ENCODE data around the gene GRN.
"Not testable (repeated sequence)": the region's sequence is repeated elsewhere in the genome, so short reads cannot be mapped to it uniquely, and the experiment has no call there.

Gene GRN

DNA sequence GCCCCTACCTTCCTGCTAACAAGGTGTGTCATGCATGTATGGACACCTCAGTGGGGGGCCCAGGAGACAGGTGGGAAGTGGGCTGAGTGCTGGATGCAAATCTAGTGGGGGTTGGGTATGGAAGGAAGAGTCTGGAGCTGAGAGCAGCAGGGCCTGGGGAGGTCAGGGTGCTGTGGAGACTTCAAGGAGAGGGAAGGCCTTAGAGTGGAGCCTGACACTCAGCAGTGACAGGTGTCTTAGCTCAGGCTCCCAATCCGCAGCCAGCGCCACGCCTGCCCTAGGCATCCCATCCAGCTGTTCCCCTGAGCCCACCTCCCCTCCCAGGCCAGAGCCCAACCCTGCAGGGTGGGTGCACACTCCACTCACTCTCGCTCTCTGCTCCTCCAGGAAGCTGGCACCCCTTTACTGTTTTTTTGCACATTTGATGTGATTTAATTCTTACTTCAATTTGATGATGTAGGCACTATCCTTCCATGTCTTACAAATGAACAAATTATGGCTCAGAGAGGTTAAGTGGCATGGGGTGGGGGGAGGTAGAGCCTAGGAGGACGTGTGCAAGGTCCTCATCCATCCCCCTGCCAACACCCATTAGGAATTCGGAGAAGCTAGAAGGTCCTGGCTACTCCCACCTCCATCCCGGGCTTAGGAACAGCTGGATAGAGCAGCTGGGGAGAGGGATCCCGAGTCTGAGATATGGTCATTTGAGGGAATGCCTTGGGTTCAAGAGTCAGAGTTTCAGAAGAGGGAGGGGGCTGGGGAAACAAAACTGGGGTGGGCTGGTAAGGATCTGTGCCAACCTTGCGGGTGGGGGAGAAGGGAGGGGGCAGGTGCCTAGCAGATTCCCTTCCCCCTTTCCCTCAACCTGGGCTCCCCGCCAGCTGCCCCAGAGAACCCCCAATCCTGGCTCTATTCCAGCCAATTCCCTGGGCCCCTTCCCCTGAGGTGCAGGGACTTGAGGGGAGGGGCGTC lies 16.5 kb downstream of the GRN start:
- Mint-ChIP-seq H3K4me1 (peaks cover 4% of the 10 kb centered on the region), H3K27me3 (peaks cover 39% of the 10 kb centered on the region), H3K4me3 (no peak overlapping the region), H3K27ac (no peak overlapping the region), H3K9me3 (no peaks in the 10 kb centered on the region)
- DNase-seq (no peak), ATAC-seq (no peak)

DNA sequence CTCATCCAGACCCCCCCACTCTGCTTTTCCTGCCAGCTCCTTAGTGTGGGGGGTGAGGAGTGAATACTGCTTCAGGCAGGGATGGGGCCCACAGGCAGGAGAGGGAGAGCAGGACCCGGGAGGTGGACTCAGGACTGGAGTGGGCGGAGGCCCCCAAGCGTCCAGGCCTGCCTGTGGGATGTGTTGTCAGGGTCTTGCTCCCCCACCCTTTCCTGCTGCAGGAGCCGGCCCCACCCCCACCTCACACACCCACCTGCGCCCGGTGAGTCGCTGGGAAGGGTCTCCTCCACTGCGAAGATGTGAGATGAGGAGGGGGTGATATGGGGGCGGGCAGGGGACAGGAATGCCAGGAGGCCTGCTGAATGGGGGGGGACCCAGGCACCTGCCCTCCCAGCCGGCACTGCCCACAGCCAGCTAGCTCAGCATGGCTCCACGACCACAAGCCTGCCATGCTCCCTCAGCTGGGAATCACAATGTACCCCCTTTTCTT lies 17.4 kb downstream of the GRN start:
- Mint-ChIP-seq H3K4me3 (peak overlapping the region in 1 of 2 donors; percentile 6), H3K27ac (no peak overlapping the region), H3K9me3 (no peaks in the 10 kb centered on the region), H3K4me1 (peaks cover 4% of the 10 kb centered on the region), H3K27me3 (peaks cover 48% of the 10 kb centered on the region)
- DNase-seq (no peak), ATAC-seq (no peak)

DNA sequence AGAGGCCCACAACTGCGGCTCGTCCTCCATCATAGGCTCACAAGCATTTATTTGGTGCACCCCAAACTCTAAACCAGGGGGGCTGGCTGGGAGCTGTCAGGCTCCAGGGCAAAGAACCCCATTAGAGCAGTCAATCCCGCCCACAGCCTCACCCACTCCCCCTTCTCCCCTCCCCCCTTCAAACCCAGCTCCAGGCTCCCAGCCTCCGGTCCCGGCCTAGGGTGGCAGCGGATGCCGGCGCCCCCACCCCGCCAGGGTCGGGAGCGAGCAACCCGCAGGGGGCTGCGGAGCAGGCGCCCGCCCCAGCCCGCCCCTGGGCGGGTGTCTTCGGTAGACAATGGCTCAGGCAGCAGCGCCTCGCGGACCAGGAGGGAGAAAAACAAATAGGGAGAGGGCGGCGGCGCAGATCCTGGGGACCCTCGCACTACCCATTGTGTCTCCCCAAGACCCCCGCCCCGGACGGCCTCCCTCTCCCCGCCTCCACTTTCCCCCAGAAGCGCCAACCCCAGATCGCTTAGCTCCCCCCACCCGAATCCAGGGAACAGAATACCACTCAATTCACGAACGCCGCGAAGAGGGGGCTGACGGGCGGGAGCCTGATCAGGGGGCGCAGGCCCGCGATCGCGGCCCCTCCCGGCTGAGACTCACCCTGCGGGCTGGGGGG lies 18.0 kb downstream of the GRN start:
- H3K9me3 Mint-ChIP-seq = no peaks in the 10 kb centered on the region
- ATAC-seq = peak; percentile 53
- peaks cover 51% of the 10 kb centered on the region for H3K27me3 Mint-ChIP-seq

DNA sequence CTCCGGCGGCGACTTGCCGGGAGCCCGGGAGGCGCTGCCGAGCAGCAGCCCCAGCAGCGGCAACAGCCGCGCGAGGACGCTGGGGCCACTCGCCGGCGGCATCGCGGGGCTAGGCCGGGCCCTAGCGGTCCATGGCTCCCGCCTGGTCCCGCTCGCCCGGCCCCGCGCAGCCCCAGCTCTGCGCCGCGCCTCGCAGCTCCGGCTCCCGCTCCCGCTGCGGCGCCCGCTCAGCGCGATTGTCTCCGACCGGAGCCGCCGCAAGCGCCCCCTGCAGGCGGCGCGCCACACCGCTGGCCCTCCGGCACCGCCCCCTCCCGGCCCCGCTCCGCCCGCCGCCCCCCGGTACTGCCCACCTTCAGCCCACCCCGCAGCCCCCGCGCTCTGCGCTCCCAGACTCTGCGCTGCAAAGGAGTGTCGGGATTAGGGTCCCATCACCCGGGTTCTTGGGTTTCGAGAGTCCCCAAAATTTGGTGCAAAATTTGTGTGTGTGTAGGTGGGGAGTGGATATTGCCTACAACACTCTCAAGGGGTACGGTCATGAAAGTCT lies 18.6 kb downstream of the GRN start, which contains the start of gene FAM171A2:
Gene FAM171A2, minus strand, starts transcription at position 241 of the 547 bp plus-strand sequence. Its CDS starts 139 bp downstream, at position 102.
- Mint-ChIP-seq H3K4me3 (peak within 1 kb of the TSS; percentile 72 to 75), H3K27me3 (peaks cover 51% of the 10 kb centered on the region), H3K27ac (no peak within 1 kb of the TSS), H3K9me3 (no peaks in the 10 kb centered on the region), H3K4me1 (peaks cover 4% of the 10 kb centered on the region)
- ATAC-seq = peak; percentile 89
- peak; percentile 60 to 77 for DNase-seq

More for the DNA sequence above, 18.0 kb downstream of the GRN start:
- H3K4me3 Mint-ChIP-seq = peak overlapping the region; percentile 72 to 75
- DNase-seq = no peak
- no peak overlapping the region for H3K27ac Mint-ChIP-seq
- H3K4me1 Mint-ChIP-seq = peaks cover 4% of the 10 kb centered on the region

DNA sequence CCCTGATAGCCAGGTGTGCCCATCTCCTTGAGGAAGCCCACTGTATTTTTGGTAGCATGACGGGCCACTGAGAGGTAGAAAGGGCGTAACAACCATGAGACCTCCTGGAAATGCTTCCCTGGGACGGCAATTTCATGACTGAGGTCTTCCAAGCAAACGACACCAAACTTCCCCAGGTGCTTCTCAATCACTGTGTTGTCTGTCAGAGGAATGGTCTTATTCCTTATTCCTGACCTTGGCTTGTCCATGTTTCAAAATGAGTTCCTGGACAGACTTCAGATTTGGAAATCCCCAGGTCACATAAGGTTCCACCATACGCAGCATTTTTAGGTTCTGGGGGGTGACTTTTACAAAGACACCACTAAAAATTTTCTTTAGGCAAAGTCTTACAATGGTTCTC lies 19.9 kb downstream of the GRN start:
- DNase-seq, ATAC-seq, H3K27ac Mint-ChIP-seq, H3K9me3 Mint-ChIP-seq: not testable (repeated sequence)
- H3K4me1 Mint-ChIP-seq = peaks cover 10% of the 10 kb centered on the region
- peak overlapping the region in 1 of 2 donors; percentile 34 for H3K4me3 Mint-ChIP-seq
- peaks cover 51% of the 10 kb centered on the region for H3K27me3 Mint-ChIP-seq

DNA sequence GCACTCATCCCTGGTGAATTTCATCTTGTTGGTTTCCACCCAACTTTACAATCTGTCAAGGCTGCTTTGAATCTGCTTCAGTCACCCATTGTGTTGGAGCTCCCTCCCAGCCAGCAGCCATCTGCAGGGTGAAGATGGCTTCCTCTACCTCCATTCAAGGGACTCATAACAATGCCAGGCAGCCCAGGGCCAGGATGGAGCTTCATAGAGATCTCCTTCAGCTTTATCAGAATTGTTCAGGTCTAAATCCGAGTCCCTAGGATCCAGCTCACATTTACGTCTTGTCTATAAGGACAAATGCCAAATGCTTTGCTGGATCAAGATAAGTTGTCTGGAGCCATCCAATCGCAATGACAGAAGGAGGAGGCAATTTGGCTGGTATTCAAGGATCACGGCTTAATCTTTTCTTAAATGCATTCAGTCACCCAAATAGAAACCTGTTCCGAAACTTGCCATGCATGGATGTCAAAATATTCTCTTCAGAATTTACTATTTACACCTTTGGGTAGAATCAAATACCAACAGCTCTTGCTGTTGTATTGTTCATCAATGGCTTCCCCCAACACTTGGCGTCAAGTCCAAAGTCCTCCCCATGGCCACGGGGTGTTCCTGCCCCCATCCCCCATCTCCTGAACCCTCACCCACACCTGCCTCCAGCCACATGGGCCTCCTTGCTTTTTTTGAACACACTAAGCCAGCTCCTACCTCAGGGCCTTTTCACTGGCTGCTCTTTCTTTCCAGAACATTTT lies 22.3 kb downstream of the GRN start:
- H3K4me3 Mint-ChIP-seq = no peak overlapping the region
- peaks cover 62% of the 10 kb centered on the region for H3K27me3 Mint-ChIP-seq
- no peak for DNase-seq
- no peaks in the 10 kb centered on the region for H3K9me3 Mint-ChIP-seq
- no peak overlapping the region for H3K27ac Mint-ChIP-seq
- no peak for ATAC-seq
- H3K4me1 Mint-ChIP-seq = peaks cover 10% of the 10 kb centered on the region

DNA sequence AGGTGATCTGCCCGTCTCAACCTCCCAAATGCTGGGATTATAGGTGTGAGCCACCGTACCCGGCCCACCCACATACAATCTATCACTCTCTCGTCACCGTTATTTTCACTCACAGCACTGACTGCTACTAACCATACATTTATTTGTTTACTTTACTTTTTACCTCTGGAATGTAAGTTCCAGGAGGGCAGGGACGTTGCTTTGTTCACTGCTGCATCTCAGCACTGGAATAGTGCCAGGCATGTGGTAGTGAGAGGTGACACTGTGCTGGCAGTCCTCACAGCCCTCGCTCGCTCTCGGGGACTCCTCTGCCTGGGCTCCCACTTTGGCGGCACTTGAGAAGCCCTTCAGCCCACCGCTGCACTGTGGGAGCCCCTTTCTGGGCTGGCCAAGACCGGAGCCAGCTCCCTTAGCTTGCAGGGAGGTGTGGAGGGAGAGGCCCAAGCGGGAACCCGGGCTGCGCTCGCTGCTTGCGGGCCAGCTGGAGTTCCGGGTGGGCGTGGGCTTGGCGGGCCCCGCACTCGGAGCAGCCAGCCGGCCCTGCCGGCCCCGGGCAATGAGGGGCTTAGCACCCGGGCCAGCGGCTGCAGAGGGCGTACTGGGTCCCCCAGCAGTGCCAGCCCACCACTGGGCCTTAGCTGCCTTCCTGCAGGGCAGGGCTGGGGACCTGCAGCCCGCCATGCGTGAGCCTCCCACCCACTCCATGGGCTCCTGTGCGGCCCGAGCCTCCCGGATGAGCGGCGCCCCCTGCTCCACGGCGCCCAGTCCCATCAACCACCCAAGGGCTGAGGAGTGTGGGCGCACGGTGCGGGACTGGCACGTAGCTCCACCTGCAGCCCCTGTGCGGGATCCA lies 23.5 kb downstream of the GRN start:
- H3K4me3 Mint-ChIP-seq, ATAC-seq, DNase-seq, H3K27ac Mint-ChIP-seq, H3K9me3 Mint-ChIP-seq: not testable (repeated sequence)
- Mint-ChIP-seq H3K4me1 (peaks cover 10% of the 10 kb centered on the region), H3K27me3 (peaks cover 56% of the 10 kb centered on the region)

DNA sequence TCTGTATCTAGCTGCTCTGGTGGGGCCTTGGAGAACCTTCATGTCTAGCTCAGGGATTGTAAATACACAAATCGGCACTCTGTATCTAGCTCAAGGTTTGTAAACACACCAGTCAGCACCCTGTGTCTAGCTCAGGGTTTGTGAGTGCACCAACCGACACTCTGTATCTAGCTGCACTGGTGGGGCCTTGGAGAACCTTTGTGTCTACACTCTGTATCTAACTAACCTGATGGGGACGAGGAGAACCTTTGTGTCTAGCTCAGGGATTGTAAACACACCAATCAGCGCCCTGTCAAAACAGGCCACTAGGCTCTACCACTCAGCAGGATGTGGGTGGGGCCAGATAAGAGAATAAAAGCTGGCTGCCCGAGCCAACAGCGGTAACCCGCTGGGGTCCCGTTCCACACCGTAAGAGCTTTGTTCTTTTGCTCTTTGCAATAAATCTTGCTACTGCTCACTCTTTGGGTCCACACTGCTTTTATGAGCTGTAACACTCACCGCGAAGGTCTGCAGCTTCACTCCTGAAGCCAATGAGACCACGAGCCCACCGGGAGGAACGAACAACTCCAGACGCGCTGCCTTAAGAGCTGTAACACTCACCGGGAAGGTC lies 24.4 kb downstream of the GRN start:
- not testable (repeated sequence) for H3K4me1 Mint-ChIP-seq, DNase-seq, H3K9me3 Mint-ChIP-seq, H3K27ac Mint-ChIP-seq, ATAC-seq
- Mint-ChIP-seq H3K4me3 (peak overlapping the region; percentile 63 to 71), H3K27me3 (peaks cover 61% of the 10 kb centered on the region)

DNA sequence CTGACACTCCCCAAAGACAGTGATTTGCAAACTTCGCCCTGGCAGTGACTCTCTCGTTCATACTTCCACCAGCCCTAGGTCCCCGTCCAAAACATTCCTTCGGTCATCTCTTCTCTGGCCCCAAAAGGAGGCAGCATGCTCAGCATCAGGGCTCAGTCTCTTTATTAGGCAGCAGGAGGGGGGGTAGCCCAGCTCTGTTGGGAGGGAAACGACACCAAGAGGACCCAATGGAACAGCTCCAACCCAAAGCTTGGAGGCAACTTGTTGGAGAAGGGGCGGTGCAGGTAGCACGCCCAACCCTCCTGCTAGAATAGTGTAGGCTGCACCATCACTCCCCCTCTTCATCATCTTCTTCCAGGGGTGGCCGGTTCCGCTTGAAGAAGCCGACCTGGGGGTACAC lies 26.9 kb downstream of the GRN start:
- H3K4me1 Mint-ChIP-seq = peaks cover 11% of the 10 kb centered on the region
- H3K4me3 Mint-ChIP-seq = no peak overlapping the region
- peaks cover 48% of the 10 kb centered on the region for H3K27me3 Mint-ChIP-seq
- peak overlapping the region in 1 of 2 donors; percentile 14 for H3K27ac Mint-ChIP-seq
- ATAC-seq = no peak
- no peaks in the 10 kb centered on the region for H3K9me3 Mint-ChIP-seq
- DNase-seq = no peak

DNA sequence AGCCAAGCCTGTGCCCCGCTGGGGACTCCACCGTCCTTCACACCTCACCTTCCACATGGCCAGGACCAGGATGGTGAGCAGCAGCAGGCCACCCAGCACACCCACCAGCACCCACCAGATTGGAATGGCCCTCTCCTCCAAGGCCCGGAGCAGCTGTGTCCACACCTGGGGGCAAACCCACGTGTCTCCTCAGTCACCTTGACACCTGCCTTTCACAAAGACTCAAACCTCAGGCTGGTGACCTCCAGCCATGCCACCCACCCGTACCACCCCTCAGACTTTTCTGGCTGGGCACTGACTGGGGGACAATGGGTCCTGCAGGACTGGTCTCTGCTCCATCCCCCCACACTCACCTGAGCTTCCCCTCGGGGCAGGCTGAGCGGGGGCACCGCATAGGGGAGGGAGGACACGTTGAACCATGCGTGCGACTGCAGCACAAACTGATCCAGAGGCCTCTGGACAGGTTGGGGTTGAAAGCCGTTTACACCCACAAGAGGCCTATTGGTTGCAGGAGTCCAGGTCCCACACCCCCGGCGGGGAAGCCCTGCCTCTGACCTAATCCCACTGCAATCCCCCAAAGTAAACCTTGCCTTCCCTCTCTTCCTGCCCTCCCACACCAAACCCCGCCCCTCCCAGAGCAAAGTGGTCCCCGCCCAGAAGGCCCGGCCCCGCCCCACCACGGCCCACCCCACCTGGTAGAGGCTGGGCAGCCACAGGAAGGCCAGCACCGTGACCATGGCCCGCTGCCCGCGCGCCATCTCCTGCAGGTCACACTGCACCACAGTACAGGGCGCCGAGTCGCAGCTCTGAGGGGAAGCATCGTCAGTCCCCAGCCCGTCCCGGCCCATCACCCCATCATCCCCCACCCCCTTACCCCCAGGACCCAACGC lies 29.4 kb downstream of the GRN start:
- ATAC-seq = peak; percentile 37
- peak overlapping the region in 1 of 2 donors; percentile 51 for H3K4me3 Mint-ChIP-seq
- peaks cover 40% of the 10 kb centered on the region for H3K27me3 Mint-ChIP-seq
- no peak overlapping the region for H3K27ac Mint-ChIP-seq
- peaks cover 9% of the 10 kb centered on the region for H3K4me1 Mint-ChIP-seq
- no peak for DNase-seq
- H3K9me3 Mint-ChIP-seq = no peaks in the 10 kb centered on the region

DNA sequence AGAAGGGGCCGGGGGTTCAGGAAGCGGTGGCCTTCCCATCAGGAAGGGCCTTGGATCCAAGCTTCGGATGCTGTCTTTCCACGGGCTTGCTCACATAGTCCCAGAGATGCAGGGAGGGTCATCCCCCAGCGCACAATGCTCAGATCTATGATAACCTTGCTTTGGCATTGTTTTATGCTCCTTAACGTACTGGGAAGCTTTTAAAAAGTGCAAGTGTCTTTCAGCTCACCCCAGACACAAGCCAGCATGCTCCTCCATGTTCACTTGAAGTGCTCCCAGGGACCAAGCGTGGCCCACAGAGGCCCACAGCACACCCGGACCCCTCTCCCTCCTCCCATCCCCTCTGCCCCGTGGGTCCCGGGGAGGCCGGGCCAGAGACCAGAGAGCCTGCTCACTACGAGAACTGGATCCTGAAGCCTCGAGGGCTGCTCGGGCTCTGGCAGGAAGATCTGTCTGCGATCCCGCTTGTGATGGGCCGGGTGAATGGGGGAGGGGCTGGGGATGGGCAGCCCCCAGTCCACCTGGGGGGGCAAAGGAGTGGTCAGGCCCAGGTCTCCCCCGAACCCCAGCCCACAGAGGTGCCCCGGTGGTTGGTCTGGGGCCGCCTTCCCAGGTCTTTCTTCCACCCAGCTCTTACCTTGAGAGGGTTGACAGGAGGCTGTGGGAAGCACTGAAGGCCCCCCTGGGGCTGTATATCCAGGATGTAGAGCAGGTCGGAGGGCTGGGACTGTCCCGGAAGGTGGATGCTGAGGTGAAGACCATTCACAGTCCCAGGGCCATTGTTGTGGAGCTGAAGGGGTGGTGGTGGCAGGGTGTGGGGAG lies 30.3 kb downstream of the GRN start:
- Mint-ChIP-seq H3K9me3 (no peaks in the 10 kb centered on the region), H3K4me1 (peaks cover 5% of the 10 kb centered on the region), H3K27me3 (peaks cover 40% of the 10 kb centered on the region), H3K27ac (no peak overlapping the region), H3K4me3 (peak overlapping the region in 1 of 2 donors; percentile 51)
- ATAC-seq (no peak), DNase-seq (no peak)

DNA sequence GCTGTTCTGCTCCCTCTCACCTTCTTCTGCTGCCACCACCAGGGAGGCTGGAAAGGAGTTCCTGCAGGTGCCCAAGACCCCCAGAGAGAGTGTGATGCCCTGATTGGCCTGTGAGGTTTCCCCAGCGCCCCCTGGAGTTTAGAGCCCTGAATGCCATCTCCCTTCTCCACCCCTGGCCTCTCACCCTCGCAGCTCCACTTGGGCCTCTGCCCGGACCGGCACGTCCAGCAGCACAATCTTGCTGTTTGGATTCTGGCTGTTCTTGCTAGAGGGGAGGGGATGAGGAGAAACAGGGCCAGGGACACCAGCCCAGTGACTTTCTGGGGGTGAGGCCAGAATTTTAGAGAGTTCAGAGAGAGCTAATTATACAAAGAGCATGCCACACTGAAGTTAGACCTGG lies 31.0 kb downstream of the GRN start:
- peaks cover 34% of the 10 kb centered on the region for H3K27me3 Mint-ChIP-seq
- H3K27ac Mint-ChIP-seq = no peak overlapping the region
- no peak overlapping the region for H3K4me3 Mint-ChIP-seq
- no peaks in the 10 kb centered on the region for H3K9me3 Mint-ChIP-seq
- DNase-seq = no peak
- ATAC-seq = no peak
- peaks cover 5% of the 10 kb centered on the region for H3K4me1 Mint-ChIP-seq

Data from stimulated activated naive CD8-positive, alpha-beta T cell treated with anti-CD3 and anti-CD28 coated beads, Interleukin-15, amount 100 ng/mL, for 72 hours (primary cell).